ENCODE data around the gene PGM2. TPM values are rescaled to one million over a fixed set of nuclear protein-coding genes. Genes with fewer than 3 reads are reported as not detected.

PGM2 gene
- total and polyA plus RNA-seq, 5 donors from 2014 or later = 20.5 to 29.5 (median 22.1) TPM

DNA sequence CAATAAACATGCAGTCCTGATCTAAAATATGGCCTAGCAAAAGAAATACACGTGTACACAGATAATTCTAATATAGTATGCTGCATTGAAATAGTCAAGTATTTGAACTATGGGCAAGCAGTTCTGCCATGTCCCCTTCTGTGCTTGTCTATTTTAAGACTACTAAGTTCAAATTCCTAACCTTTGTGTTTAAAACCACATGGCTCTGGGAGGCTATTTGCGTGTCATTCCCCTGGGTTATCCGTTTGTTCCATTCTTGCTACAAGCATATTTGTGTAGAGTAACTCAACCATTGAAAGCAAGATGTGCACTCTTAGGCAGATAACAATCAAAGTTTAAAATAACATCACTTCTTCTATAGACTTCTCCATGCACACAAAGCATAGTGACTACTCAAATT, 39.0 kb downstream of the PGM2 start:
- no peak overlapping the region for H3K27ac ChIP-seq (ENCODE audit: insufficient read depth, low read length, poor library complexity, severe bottlenecking)

DNA sequence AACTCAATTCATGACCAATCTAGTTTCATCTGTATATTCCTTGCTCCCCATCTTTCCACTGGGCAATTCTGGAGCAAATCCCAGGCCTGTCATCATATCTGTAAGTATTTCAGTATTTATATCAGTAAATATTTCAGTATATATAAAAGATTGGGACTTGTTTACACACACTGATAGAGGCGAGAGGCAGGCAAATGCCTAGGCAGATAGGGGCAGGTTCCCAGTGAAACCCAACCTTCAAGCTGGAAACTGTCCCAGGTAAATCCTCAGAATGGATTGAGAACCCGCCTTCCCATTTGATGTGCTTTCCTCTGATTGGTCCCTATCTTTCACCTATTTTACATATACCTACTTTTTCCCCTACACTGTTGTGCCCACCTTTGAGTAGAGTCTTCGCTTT, 40.6 kb downstream of the PGM2 start:
- H3K27ac ChIP-seq (ENCODE audit: insufficient read depth, low read length, poor library complexity, severe bottlenecking) = no peak overlapping the region
- Mint-ChIP-seq H3K4me3 (no peak overlapping the region), H3K36me3 (peaks cover 37% of the 10 kb centered on the region), H3K4me1 (peaks cover 0 to 9% (median 6%) of the 10 kb centered on the region in 4 donors), H3K9me3 (no peaks in the 10 kb centered on the region), H3K27me3 (no peaks in the 10 kb centered on the region), H3K27ac (no peak overlapping the region)
- H3K27me3 ChIP-seq (ENCODE audit: control insufficient read depth, insufficient read depth, low read length) = no peaks in the 10 kb centered on the region
- ATAC-seq (ENCODE audit: low read depth in 2 of 2) (no peak), DNase-seq (no peak)
- no peaks in the 10 kb centered on the region for H3K4me1 ChIP-seq (ENCODE audit: control insufficient read depth, insufficient read depth, low read length, poor library complexity, severe bottlenecking)
- no peak overlapping the region for H3K4me3 ChIP-seq (ENCODE audit: low read depth, low read length)
- H3K36me3 ChIP-seq (ENCODE audit: control insufficient read depth, insufficient read depth, low read length) = peaks cover 8% of the 10 kb centered on the region
- H3K9me3 ChIP-seq (ENCODE audit: control insufficient read depth in 2 of 2, low read length in 2 of 2) = no peaks in the 10 kb centered on the region

More for the DNA sequence above, 39.0 kb downstream of the PGM2 start:
- Mint-ChIP-seq H3K27ac (no peak overlapping the region), H3K9me3 (no peaks in the 10 kb centered on the region), H3K4me1 (peaks cover 0 to 3% (median 0%) of the 10 kb centered on the region in 4 donors), H3K36me3 (peaks cover 50% of the 10 kb centered on the region), H3K27me3 (no peaks in the 10 kb centered on the region), H3K4me3 (no peak overlapping the region)
- Histone ChIP-seq H3K4me3 (ENCODE audit: low read depth, low read length) (no peak overlapping the region), H3K36me3 (ENCODE audit: control insufficient read depth, insufficient read depth, low read length) (peaks cover 18% of the 10 kb centered on the region), H3K27me3 (ENCODE audit: control insufficient read depth, insufficient read depth, low read length) (no peaks in the 10 kb centered on the region), H3K9me3 (ENCODE audit: control insufficient read depth in 2 of 2, low read length in 2 of 2) (no peaks in the 10 kb centered on the region), H3K4me1 (ENCODE audit: control insufficient read depth, insufficient read depth, low read length, poor library complexity, severe bottlenecking) (no peaks in the 10 kb centered on the region)
- DNase-seq (no peak), ATAC-seq (ENCODE audit: low read depth in 2 of 2) (no peak)

DNA sequence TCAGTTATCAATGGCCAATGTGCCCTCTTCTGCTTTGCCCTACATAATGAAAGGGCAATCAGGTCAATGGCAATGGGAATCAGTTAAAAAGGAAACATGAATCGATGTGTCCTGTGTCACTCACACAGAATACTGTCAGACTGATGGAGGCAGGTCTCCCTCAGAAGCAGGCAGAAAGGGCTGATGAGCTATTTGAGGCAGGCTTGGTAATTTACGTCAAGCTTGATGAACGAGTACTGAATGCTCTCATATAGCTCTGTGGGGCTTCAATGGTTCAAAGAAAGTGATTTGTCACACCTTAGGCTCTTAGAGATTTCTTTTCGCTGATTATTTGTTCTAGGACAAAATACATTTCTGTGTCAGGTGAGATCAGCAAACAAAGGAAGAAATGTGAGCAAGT, 41.8 kb downstream of the PGM2 start:
- no peaks in the 10 kb centered on the region for H3K9me3 ChIP-seq (ENCODE audit: control insufficient read depth in 2 of 2, low read length in 2 of 2)
- H3K27ac ChIP-seq (ENCODE audit: insufficient read depth, low read length, poor library complexity, severe bottlenecking) = no peak overlapping the region
- Mint-ChIP-seq H3K4me3 (no peak overlapping the region), H3K9me3 (no peaks in the 10 kb centered on the region), H3K36me3 (peaks cover 33% of the 10 kb centered on the region), H3K27me3 (no peaks in the 10 kb centered on the region), H3K27ac (no peak overlapping the region), H3K4me1 (peaks cover 5 to 15% (median 13%) of the 10 kb centered on the region in 4 donors)
- H3K27me3 ChIP-seq (ENCODE audit: control insufficient read depth, insufficient read depth, low read length) = no peaks in the 10 kb centered on the region
- no peaks in the 10 kb centered on the region for H3K4me1 ChIP-seq (ENCODE audit: control insufficient read depth, insufficient read depth, low read length, poor library complexity, severe bottlenecking)
- H3K4me3 ChIP-seq (ENCODE audit: low read depth, low read length) = no peak overlapping the region
- H3K36me3 ChIP-seq (ENCODE audit: control insufficient read depth, insufficient read depth, low read length) = peaks cover 3% of the 10 kb centered on the region
- ATAC-seq (ENCODE audit: low read depth in 2 of 2) = no peak
- DNase-seq = no peak

DNA sequence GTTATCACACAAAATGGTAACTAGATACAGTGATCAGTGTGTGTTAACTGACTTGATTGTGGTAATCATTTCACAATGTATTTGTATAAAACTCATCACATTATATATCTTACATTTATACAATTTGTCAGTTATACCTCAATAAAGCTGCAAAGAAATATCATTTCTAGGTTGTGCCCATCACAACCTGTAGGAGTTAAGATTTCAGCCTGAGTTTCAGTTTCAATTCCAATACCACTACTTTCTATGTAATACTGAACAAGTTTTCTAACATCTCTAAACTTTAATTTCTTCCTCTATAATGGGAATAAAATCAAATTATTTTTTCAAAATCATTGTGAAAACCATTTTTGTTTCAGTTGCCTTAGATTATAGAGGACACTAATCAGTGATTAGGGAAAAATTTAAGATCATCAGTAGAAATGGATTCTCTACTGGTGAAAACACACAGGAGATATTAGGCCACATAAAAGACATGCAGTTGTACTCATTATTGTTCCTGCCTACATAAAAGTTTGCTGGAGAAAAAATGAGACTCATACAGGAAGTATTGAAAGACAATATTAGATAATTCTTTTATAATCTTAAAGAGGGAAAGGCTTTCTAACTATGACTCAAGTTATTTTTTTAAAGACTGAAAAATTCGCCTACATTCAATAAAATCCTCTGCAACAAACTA, 46.0 kb downstream of the PGM2 start:
- Histone ChIP-seq H3K9me3 (ENCODE audit: control insufficient read depth in 2 of 2, low read length in 2 of 2) (no peaks in the 10 kb centered on the region), H3K36me3 (ENCODE audit: control insufficient read depth, insufficient read depth, low read length) (peaks cover 2% of the 10 kb centered on the region), H3K27me3 (ENCODE audit: control insufficient read depth, insufficient read depth, low read length) (no peaks in the 10 kb centered on the region), H3K27ac (ENCODE audit: insufficient read depth, low read length, poor library complexity, severe bottlenecking) (no peak overlapping the region), H3K4me3 (ENCODE audit: low read depth, low read length) (no peak overlapping the region), H3K4me1 (ENCODE audit: control insufficient read depth, insufficient read depth, low read length, poor library complexity, severe bottlenecking) (no peaks in the 10 kb centered on the region)
- no peak for ATAC-seq (ENCODE audit: low read depth in 2 of 2)
- DNase-seq = peak in 1 of 3 donors; percentile 30
- Mint-ChIP-seq H3K36me3 (peaks cover 16% of the 10 kb centered on the region), H3K4me3 (no peak overlapping the region), H3K4me1 (peaks cover 5 to 16% (median 14%) of the 10 kb centered on the region in 4 donors), H3K27me3 (no peaks in the 10 kb centered on the region), H3K27ac (peak overlapping the region in 2 of 3 donors; percentile 3 to 58), H3K9me3 (no peaks in the 10 kb centered on the region)

- Mint-ChIP-seq H3K36me3 (peaks cover 8% of the 10 kb centered on the region), H3K27me3 (no peaks in the 10 kb centered on the region), H3K4me1 (peaks cover 5 to 16% (median 14%) of the 10 kb centered on the region in 4 donors), H3K4me3 (no peak overlapping the region), H3K27ac (no peak overlapping the region), H3K9me3 (no peaks in the 10 kb centered on the region)
- ATAC-seq (ENCODE audit: low read depth in 2 of 2) (no peak), DNase-seq (no peak)
- H3K27me3 ChIP-seq (ENCODE audit: control insufficient read depth, insufficient read depth, low read length) = no peaks in the 10 kb centered on the region
- H3K36me3 ChIP-seq (ENCODE audit: control insufficient read depth, insufficient read depth, low read length) = no peaks in the 10 kb centered on the region
- H3K27ac ChIP-seq (ENCODE audit: insufficient read depth, low read length, poor library complexity, severe bottlenecking) = no peak overlapping the region
- no peak overlapping the region for H3K4me3 ChIP-seq (ENCODE audit: low read depth, low read length)
- H3K9me3 ChIP-seq (ENCODE audit: control insufficient read depth in 2 of 2, low read length in 2 of 2) = no peaks in the 10 kb centered on the region
- no peaks in the 10 kb centered on the region for H3K4me1 ChIP-seq (ENCODE audit: control insufficient read depth, insufficient read depth, low read length, poor library complexity, severe bottlenecking)
Measured at GRCh38 chr4:37873386-37873785, 46.9 kb downstream of the PGM2 start.

- Histone ChIP-seq H3K4me3 (ENCODE audit: low read depth, low read length) (no peak overlapping the region), H3K27ac (ENCODE audit: insufficient read depth, low read length, poor library complexity, severe bottlenecking) (no peak overlapping the region), H3K4me1 (ENCODE audit: control insufficient read depth, insufficient read depth, low read length, poor library complexity, severe bottlenecking) (no peaks in the 10 kb centered on the region), H3K27me3 (ENCODE audit: control insufficient read depth, insufficient read depth, low read length) (no peaks in the 10 kb centered on the region), H3K9me3 (ENCODE audit: control insufficient read depth in 2 of 2, low read length in 2 of 2) (no peaks in the 10 kb centered on the region), H3K36me3 (ENCODE audit: control insufficient read depth, insufficient read depth, low read length) (no peaks in the 10 kb centered on the region)
- no peak for ATAC-seq (ENCODE audit: low read depth in 2 of 2)
- Mint-ChIP-seq H3K9me3 (no peaks in the 10 kb centered on the region), H3K36me3 (no peaks in the 10 kb centered on the region), H3K27ac (no peak overlapping the region), H3K4me1 (peaks cover 5 to 17% (median 15%) of the 10 kb centered on the region in 4 donors), H3K27me3 (no peaks in the 10 kb centered on the region), H3K4me3 (no peak overlapping the region)
- no peak for DNase-seq
Measured at GRCh38 chr4:37876156-37876555, 49.7 kb downstream of the PGM2 start.

DNA sequence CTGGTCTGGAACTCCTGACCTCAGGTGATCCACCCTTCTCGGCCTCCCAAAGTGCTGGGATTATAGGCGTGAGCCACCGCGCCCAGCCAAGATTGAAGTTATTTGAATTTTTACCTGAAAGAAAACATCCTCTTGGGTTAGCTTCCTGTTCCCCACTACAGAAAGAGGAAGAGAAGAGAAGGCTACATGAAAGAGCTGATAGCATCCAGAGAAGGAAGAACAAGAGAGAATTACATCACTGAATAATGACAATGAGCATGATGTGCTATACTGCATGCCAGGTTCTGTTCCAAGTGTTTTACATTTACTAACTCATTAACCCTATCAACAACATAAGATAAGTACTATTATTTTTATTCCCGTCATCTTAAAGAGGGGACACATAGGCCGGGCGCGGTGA, 52.9 kb downstream of the PGM2 start:
- no peaks in the 10 kb centered on the region for H3K4me1 ChIP-seq (ENCODE audit: control insufficient read depth, insufficient read depth, low read length, poor library complexity, severe bottlenecking)
- no peak overlapping the region for H3K4me3 ChIP-seq (ENCODE audit: low read depth, low read length)
- no peaks in the 10 kb centered on the region for H3K9me3 Mint-ChIP-seq
- H3K4me1 Mint-ChIP-seq = peaks cover 0 to 5% (median 2%) of the 10 kb centered on the region in 4 donors
- peaks cover 17% of the 10 kb centered on the region for H3K27me3 Mint-ChIP-seq
- H3K36me3 ChIP-seq (ENCODE audit: control insufficient read depth, insufficient read depth, low read length) = no peaks in the 10 kb centered on the region
- H3K36me3 Mint-ChIP-seq = no peaks in the 10 kb centered on the region
- no peak for ATAC-seq (ENCODE audit: low read depth in 2 of 2)
- H3K4me3 Mint-ChIP-seq = no peak overlapping the region
- H3K27ac ChIP-seq (ENCODE audit: insufficient read depth, low read length, poor library complexity, severe bottlenecking) = no peak overlapping the region
- H3K9me3 ChIP-seq (ENCODE audit: control insufficient read depth in 2 of 2, low read length in 2 of 2) = no peaks in the 10 kb centered on the region
- H3K27me3 ChIP-seq (ENCODE audit: control insufficient read depth, insufficient read depth, low read length) = peaks cover 3% of the 10 kb centered on the region
- no peak for DNase-seq
- H3K27ac Mint-ChIP-seq = no peak overlapping the region

GRCh38 chr4:37881811-37882210, 55.3 kb downstream of the PGM2 start:
- Mint-ChIP-seq H3K27me3 (peaks cover 23% of the 10 kb centered on the region), H3K4me1 (peaks cover 0 to 5% (median 1%) of the 10 kb centered on the region in 4 donors), H3K9me3 (no peaks in the 10 kb centered on the region), H3K36me3 (no peaks in the 10 kb centered on the region), H3K4me3 (no peak overlapping the region), H3K27ac (no peak overlapping the region)
- no peak overlapping the region for H3K4me3 ChIP-seq (ENCODE audit: low read depth, low read length)
- H3K27ac ChIP-seq (ENCODE audit: insufficient read depth, low read length, poor library complexity, severe bottlenecking) = no peak overlapping the region
- H3K27me3 ChIP-seq (ENCODE audit: control insufficient read depth, insufficient read depth, low read length) = peaks cover 3% of the 10 kb centered on the region
- no peaks in the 10 kb centered on the region for H3K9me3 ChIP-seq (ENCODE audit: control insufficient read depth in 2 of 2, low read length in 2 of 2)
- DNase-seq (no peak), ATAC-seq (ENCODE audit: low read depth in 2 of 2) (no peak)
- no peaks in the 10 kb centered on the region for H3K4me1 ChIP-seq (ENCODE audit: control insufficient read depth, insufficient read depth, low read length, poor library complexity, severe bottlenecking)
- H3K36me3 ChIP-seq (ENCODE audit: control insufficient read depth, insufficient read depth, low read length) = no peaks in the 10 kb centered on the region

Measured in CD4-positive, CD25-positive, alpha-beta regulatory T cell (primary cell).